ENCODE results near the gene REXO5.

- TF ChIP-seq EHMT2 (IDR thresholded peaks at IDR 0.05) (no peak), EZH2 (IDR thresholded peaks at IDR 0.05; ENCODE audit: borderline replicate concordance, low read depth, low read length) (no peak), HDAC8 (tag; IDR thresholded peaks at IDR 0.05) (no peak)
Observed at GRCh38 chr16:20853981-20854620, 47.8 kb downstream of the REXO5 start.
